Activated CD4-positive, alpha-beta T cell treated with anti-CD3 and anti-CD28 coated beads for 36 hours (primary cell): ENCODE results near the gene LETM1. TPM values are rescaled to one million over a fixed set of nuclear protein-coding genes. Genes with fewer than 3 reads are reported as not detected.

ENCODE experiments used
- ATAC-seq: fragments of 200-7000 bp; cut with Tn5 transposase; one replicate; pipeline ENCODE4 v1.10.0; 2021; ENCODE audit warnings: mild to moderate bottlenecking, moderate library complexity
- CTCF ChIA-PET: fragments of 350-600 bp; sonication (Branson Sonifier 250); formaldehyde crosslinking; loops from one replicate; lab custom pipeline; 2021; ENCODE audit warnings: antibody characterized with exemption; lab: Charles Lee
- POLR2A ChIA-PET: fragments of 350-600 bp; sonication (Branson Sonifier 250); formaldehyde crosslinking; loops from one replicate; lab custom pipeline; 2021; ENCODE audit warnings: antibody characterized with exemption, inconsistent platforms; lab: Charles Lee
- DNase-seq: peaks from one replicate; pipeline ENCODE4 v3.0.0-alpha.2; 2020
- H3K27ac Mint-ChIP-seq: one replicate; pipeline ENCODE4 v1.8.0; 2021; ENCODE audit warnings: mixed read lengths
- H3K27me3 Mint-ChIP-seq: one replicate; pipeline ENCODE4 v1.8.0; 2021; ENCODE audit warnings: mixed read lengths
- H3K36me3 Mint-ChIP-seq: one replicate; pipeline ENCODE4 v1.8.0; 2021; ENCODE audit warnings: low read depth, mixed read lengths
- H3K4me1 Mint-ChIP-seq: one replicate; pipeline ENCODE4 v1.8.0; 2021; ENCODE audit warnings: mixed read lengths
- H3K4me3 Mint-ChIP-seq: one replicate; pipeline ENCODE4 v1.8.0; 2021; ENCODE audit warnings: mild to moderate bottlenecking, moderate library complexity, mixed read lengths
- H3K9me3 Mint-ChIP-seq: one replicate; pipeline ENCODE4 v1.8.0; 2021; ENCODE audit warnings: low read depth, mixed read lengths
- intact Hi-C, 2 experiments: fragments of 100-400 bp; cut with DNase I in 1 of 2; cut with micrococcal nuclease in 1 of 2; formaldehyde crosslinking; loops; one replicate each; pipeline versions ENCODE4 v1.14.2 to v1.15.1; 2022 to 2024; cut with DNase I, micrococcal nuclease
- total RNA-seq, 2 experiments: library from RNA; stranded (reverse); gene quantifications; one replicate each; pipeline ENCODE4 v1.2.3, GENCODE V29; 2021

LETM1 gene
- total RNA-seq, 2 experiments from 2014 or later = 41.6 to 51.3 TPM

GRCh38 chr4:1784395-1784788, 71.6 kb downstream of the LETM1 start:
- ATAC-seq (no peak), DNase-seq (no peak)
- H3K9me3 Mint-ChIP-seq = no peaks in the 10 kb centered on the region
- intact Hi-C loops = no loop called here
- no peaks in the 10 kb centered on the region for H3K4me1 Mint-ChIP-seq
- ChIA-PET CTCF (no interaction called here), POLR2A (no interaction called here)
- no peak overlapping the region for H3K27ac Mint-ChIP-seq
- no peaks in the 10 kb centered on the region for H3K27me3 Mint-ChIP-seq
- no peaks in the 10 kb centered on the region for H3K36me3 Mint-ChIP-seq
- no peak overlapping the region for H3K4me3 Mint-ChIP-seq

DNA sequence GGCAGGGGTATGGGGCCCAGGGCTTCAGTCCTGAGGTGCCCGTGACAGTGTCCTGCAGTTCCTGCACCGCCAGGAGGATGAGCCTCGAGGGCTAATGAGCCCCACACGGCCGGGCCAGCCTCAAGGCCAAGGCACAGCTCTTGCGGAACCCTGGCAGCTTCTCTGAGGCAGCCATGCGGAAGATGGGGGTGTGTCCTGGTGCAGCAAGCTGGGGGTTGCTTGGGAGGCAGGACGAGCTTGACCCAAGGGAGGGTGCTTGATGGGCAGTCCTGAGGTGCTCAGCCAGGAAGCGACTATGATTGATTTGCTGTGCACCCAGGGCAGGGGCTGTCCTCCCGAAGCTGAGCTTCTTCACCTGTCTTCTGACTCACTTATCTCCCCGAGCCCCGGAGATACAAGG, 72.0 kb downstream of the LETM1 start:
- ATAC-seq (no peak), DNase-seq (no peak)
- CTCF ChIA-PET = no interaction called here
- intact Hi-C loops = no loop called here
- Mint-ChIP-seq H3K27ac (no peak overlapping the region), H3K4me3 (no peak overlapping the region), H3K4me1 (no peaks in the 10 kb centered on the region), H3K9me3 (no peaks in the 10 kb centered on the region), H3K27me3 (no peaks in the 10 kb centered on the region), H3K36me3 (no peaks in the 10 kb centered on the region)
- POLR2A ChIA-PET = no interaction called here

- Mint-ChIP-seq H3K36me3 (no peaks in the 10 kb centered on the region), H3K27me3 (no peaks in the 10 kb centered on the region), H3K27ac (no peak overlapping the region), H3K9me3 (no peaks in the 10 kb centered on the region), H3K4me1 (no peaks in the 10 kb centered on the region), H3K4me3 (no peak overlapping the region)
- POLR2A ChIA-PET = no interaction called here
- DNase-seq = no peak
- ATAC-seq = no peak
- CTCF ChIA-PET = no interaction called here
- intact Hi-C loops = no loop called here
Observed at GRCh38 chr4:1783015-1783414, 72.9 kb downstream of the LETM1 start.

GRCh38 chr4:1780435-1780834, 75.5 kb downstream of the LETM1 start:
- no peak overlapping the region for H3K27ac Mint-ChIP-seq
- ATAC-seq = no peak
- intact Hi-C loops = no loop called here
- H3K27me3 Mint-ChIP-seq = no peaks in the 10 kb centered on the region
- no peaks in the 10 kb centered on the region for H3K4me1 Mint-ChIP-seq
- POLR2A ChIA-PET = no interaction called here
- CTCF ChIA-PET = no interaction called here
- no peak for DNase-seq
- no peaks in the 10 kb centered on the region for H3K9me3 Mint-ChIP-seq
- H3K36me3 Mint-ChIP-seq = no peaks in the 10 kb centered on the region
- no peak overlapping the region for H3K4me3 Mint-ChIP-seq

DNA sequence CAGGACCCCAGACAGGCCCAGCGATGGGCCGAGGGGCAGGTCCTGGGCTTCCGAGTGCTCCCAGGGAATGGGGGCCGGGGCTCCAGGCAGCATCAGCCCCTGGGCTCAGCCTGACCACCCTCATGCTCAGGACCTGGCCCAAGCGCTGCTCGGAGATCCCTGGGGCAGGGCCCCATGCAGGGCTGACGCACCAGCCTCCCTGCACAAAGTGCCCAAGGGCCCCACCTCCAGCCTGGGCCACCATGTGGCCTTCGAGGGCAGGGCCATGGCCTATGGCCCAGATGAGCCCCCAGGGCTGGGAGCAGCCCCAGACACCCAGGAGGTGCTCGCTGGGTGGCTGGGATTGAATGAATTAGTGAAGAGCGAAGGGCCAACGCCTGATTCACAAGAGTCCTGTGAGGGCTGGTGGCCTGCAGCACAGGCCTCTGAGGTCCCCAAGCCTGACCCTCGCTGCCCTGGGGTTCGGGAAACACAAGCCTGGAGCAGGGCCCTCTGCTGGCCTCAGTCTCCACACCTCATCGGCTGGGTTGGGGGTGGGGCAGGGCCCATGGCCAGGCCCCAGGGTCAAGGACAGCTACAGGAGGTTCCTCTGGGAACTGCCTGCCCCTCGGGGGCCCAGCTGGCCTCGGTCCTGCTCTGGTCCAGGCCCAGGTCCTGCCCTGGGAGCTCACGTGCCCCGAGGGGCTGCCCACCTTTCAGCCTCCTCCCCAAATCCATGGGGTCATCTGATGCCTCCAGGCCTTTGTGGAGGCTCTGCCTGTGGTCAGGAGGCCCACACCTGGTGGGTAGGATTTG, 76.2 kb downstream of the LETM1 start:
- Mint-ChIP-seq H3K27me3 (no peaks in the 10 kb centered on the region), H3K27ac (no peak overlapping the region), H3K4me1 (no peaks in the 10 kb centered on the region), H3K36me3 (no peaks in the 10 kb centered on the region), H3K9me3 (no peaks in the 10 kb centered on the region), H3K4me3 (no peak overlapping the region)
- DNase-seq (no peak), ATAC-seq (no peak)
- CTCF ChIA-PET = no interaction called here
- intact Hi-C loops = no loop called here
- POLR2A ChIA-PET = no interaction called here

DNA sequence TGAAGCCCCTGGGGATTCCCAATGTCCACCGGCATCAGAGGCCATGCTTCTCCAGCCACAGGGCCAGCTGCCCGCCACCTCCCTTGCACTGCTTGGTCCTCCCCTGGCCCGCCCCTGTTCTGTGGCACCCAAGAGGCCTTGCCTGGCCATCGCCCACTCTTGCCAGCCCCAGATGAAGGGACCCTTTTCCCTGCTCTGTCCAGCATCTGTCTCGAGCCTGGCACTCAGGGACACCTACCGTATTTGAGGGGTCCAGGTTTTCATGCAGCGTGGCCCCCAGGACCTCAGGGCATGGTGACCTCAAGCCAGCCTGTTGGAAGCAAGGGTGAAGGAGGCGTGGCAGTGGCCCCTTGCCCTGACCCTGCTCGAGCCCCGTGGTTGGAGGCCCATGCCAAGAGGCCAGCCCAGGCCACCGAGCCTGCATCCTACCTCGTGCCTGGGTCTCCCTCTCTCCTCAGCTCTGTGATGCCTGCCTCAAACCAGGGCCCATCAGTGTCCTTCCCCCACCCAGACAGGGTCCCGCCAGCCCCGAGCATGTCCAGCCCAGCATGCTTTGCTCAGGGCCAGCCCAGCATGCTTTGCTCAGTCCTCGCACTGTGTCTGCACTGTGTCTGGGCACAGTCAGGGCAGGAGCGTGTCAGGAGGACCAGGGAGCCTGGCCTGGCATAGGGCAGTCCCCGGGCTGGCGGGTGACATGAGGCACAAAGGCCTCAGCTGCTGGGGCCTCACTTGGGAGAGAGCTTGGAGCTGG, 77.1 kb downstream of the LETM1 start:
- Mint-ChIP-seq H3K36me3 (no peaks in the 10 kb centered on the region), H3K4me3 (no peak overlapping the region), H3K4me1 (no peaks in the 10 kb centered on the region), H3K9me3 (no peaks in the 10 kb centered on the region), H3K27ac (no peak overlapping the region), H3K27me3 (no peaks in the 10 kb centered on the region)
- intact Hi-C loops = no loop called here
- DNase-seq (no peak), ATAC-seq (no peak)
- ChIA-PET CTCF (no interaction called here), POLR2A (no interaction called here)

DNA sequence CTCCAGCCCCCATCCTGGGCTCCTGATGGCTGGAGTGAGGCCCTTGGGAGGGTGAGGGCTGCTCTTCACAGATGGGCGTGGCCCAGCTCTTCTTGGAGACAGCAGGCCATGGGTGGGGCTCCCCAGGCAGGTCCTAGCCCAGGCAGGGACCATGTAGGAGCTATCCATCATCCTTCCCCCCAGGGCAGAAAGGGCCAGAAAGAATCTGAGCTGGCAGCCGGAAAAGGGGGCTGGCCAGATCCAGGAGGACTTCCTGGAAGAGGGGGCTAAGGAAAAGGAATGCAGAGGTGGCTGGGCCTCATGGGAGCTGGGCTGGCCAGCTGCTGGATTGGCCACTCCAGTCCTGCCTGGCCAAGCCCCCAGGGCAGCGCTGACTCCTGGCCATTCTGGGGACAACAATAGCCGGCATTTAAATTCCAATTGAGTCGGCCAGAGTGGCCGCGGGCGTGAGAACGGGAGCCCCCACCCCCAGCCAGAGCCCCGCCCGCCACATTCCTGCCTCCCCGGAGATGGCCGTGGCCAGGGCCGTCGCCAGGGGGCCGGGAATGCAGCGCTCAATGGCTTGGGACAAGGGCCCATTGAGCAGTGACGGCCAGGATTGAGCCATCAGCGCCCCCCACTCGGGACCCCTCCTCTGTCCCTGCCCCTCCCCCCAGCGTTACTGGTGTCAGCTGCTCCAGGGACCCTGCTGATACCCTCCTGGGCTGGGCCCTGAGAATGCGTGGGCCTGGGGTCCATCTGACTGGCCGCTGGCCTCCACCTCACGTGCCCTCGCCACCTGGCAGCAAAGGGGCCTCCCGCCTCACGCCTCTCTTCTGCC, 77.9 kb downstream of the LETM1 start:
- Mint-ChIP-seq H3K27ac (no peak overlapping the region), H3K9me3 (no peaks in the 10 kb centered on the region), H3K4me1 (no peaks in the 10 kb centered on the region), H3K27me3 (no peaks in the 10 kb centered on the region), H3K36me3 (no peaks in the 10 kb centered on the region), H3K4me3 (no peak overlapping the region)
- POLR2A ChIA-PET = no interaction called here
- CTCF ChIA-PET = interaction anchor here (1.4 kb wide), 1 partner anchor 31 kb away, joined by 4 read pairs; no protein-coding TSS in a partner anchor
- DNase-seq = no peak
- no peak for ATAC-seq
- intact Hi-C loops = no loop called here

- Mint-ChIP-seq H3K4me1 (peaks cover 2% of the 10 kb centered on the region), H3K9me3 (no peaks in the 10 kb centered on the region), H3K27ac (no peak overlapping the region), H3K4me3 (no peak overlapping the region), H3K36me3 (no peaks in the 10 kb centered on the region), H3K27me3 (no peaks in the 10 kb centered on the region)
- DNase-seq (no peak), ATAC-seq (no peak)
- POLR2A ChIA-PET = no interaction called here
- CTCF ChIA-PET = interaction anchor here (0.7 to 1.4 kb wide), 3 partner anchors 28 to 33 kb away, joined by 3 to 4 read pairs (median 4); no protein-coding TSS in a partner anchor
- intact Hi-C loops = no loop called here
Observed at GRCh38 chr4:1776521-1777161, 79.3 kb downstream of the LETM1 start.

DNA sequence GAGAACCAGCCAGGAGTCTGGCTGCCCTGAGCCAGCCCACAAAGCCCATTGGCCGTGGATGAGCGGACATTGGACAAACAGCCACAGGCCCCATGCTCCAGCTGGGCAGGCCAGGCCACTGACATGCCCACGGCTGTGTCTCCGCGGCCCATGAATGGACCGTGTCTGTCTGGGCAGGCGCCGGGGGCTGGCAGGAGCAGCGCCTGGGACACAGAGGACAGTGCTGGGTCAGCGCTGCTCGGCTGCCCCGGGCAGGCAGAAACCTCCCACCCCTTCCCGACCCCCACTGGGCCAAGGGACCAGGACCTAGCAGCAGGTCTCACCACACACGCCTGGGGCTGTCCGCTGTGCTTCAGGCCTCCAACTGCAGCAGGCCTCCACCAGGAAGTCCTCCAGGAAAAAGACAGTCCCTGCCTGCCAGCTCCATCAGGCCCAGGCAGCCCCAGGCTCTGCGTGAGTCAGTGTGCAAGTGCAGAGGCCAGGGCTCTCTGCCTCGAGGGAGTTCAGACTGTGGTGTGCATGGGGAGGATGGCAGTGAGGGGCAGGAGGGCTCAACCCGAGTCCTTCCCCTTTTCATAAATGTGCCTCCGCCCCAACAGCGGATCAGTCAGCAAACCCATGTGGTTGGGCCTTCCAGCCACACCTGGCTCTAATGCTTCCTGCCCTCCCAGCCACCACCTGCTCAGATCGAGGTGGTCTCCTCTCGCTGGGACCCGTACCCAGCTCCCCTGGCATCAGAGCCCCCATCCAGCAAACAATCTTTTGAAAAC, 80.0 kb downstream of the LETM1 start:
- peaks cover 4% of the 10 kb centered on the region for H3K4me1 Mint-ChIP-seq
- peak; percentile 30 for ATAC-seq
- H3K27ac Mint-ChIP-seq = no peak overlapping the region
- no peak for DNase-seq
- H3K27me3 Mint-ChIP-seq = no peaks in the 10 kb centered on the region
- ChIA-PET CTCF (interaction anchor here (1.1 kb wide), 1 partner anchor 34 kb away, joined by 3 read pairs; no protein-coding TSS in a partner anchor), POLR2A (no interaction called here)
- H3K4me3 Mint-ChIP-seq = no peak overlapping the region
- H3K9me3 Mint-ChIP-seq = no peaks in the 10 kb centered on the region
- H3K36me3 Mint-ChIP-seq = no peaks in the 10 kb centered on the region
- intact Hi-C loops = no loop called here

- Mint-ChIP-seq H3K36me3 (no peaks in the 10 kb centered on the region), H3K27ac (no peak overlapping the region), H3K27me3 (no peaks in the 10 kb centered on the region), H3K4me3 (no peak overlapping the region), H3K4me1 (peaks cover 4% of the 10 kb centered on the region), H3K9me3 (no peaks in the 10 kb centered on the region)
- ChIA-PET POLR2A (no interaction called here), CTCF (no interaction called here)
- no peak for ATAC-seq
- intact Hi-C loops = no loop called here
- no peak for DNase-seq
Observed at GRCh38 chr4:1773754-1774153, 82.2 kb downstream of the LETM1 start.
